HG03280 (cell line): Measurements from ENCODE around the gene CNOT1.
"Not testable (repeated sequence)": the region's sequence is repeated elsewhere in the genome, so short reads cannot be mapped to it uniquely, and the experiment has no call there.

Experiments used
- ATAC-seq: cut with Tn5 transposase; IDR thresholded peaks from one replicate; pipeline ENCODE4 v1.9.1; 2021; ENCODE audit warnings: mild to moderate bottlenecking, moderate library complexity; ENCODE audit not compliant: unreplicated experiment

CNOT1 gene

GRCh38 chr16:58582971-58583765, 46.5 kb downstream of the CNOT1 start:
- no peak for ATAC-seq

- ATAC-seq: no peak
Measured at GRCh38 chr16:58582133-58582532, 47.5 kb downstream of the CNOT1 start.

- no peak for ATAC-seq
Measured at GRCh38 chr16:58579587-58579986, 50.0 kb downstream of the CNOT1 start.

- ATAC-seq: no peak
Measured at GRCh38 chr16:58578642-58579041, 51.0 kb downstream of the CNOT1 start.

- no peak for ATAC-seq
Measured at GRCh38 chr16:58577141-58577540, 52.5 kb downstream of the CNOT1 start.

- ATAC-seq: no peak
Measured at GRCh38 chr16:58574895-58575294, 54.7 kb downstream of the CNOT1 start.

GRCh38 chr16:58565697-58566096, 63.9 kb downstream of the CNOT1 start:
- ATAC-seq: not testable (repeated sequence)

- ATAC-seq: no peak
Measured at GRCh38 chr16:58563775-58564174, 65.9 kb downstream of the CNOT1 start.

GRCh38 chr16:58563235-58563634, 66.4 kb downstream of the CNOT1 start:
- ATAC-seq: no peak

- no peak for ATAC-seq
Measured at GRCh38 chr16:58556678-58557077, 72.9 kb downstream of the CNOT1 start.

- no peak for ATAC-seq
Measured at GRCh38 chr16:58551496-58551895, 78.1 kb downstream of the CNOT1 start.

GRCh38 chr16:58548378-58548777, 81.2 kb downstream of the CNOT1 start:
- no peak for ATAC-seq

- ATAC-seq: no peak
Measured at GRCh38 chr16:58543685-58544084, 85.9 kb downstream of the CNOT1 start.

- ATAC-seq: no peak
Measured at GRCh38 chr16:58542291-58542690, 87.3 kb downstream of the CNOT1 start.

GRCh38 chr16:58541711-58542110, 87.9 kb downstream of the CNOT1 start:
- ATAC-seq: no peak

- no peak for ATAC-seq
Measured at GRCh38 chr16:58537124-58537906, 92.3 kb downstream of the CNOT1 start.

- ATAC-seq: no peak
Measured at GRCh38 chr16:58536278-58536677, 93.3 kb downstream of the CNOT1 start.

- no peak for ATAC-seq
Measured at GRCh38 chr16:58535100-58535499, 94.5 kb downstream of the CNOT1 start.

- ATAC-seq: no peak
Measured at GRCh38 chr16:58533751-58534470, 95.7 kb downstream of the CNOT1 start.

- ATAC-seq: no peak
Measured at GRCh38 chr16:58532414-58532813, 97.2 kb downstream of the CNOT1 start.

- no peak for ATAC-seq
Measured at GRCh38 chr16:58530179-58530578, 99.4 kb downstream of the CNOT1 start.

GRCh38 chr16:58519707-58520106, 109.9 kb downstream of the CNOT1 start:
- no peak for ATAC-seq
